AG04450 (cell line): Measurements from ENCODE around the gene ST8SIA2. TPM values are rescaled to one million over a fixed set of nuclear protein-coding genes. Genes with fewer than 3 reads are reported as not detected.

Experiments
- CTCF ChIA-PET: fragments of 300-600, 350-600 bp; formaldehyde crosslinking; extraction: SDS; loops from one replicate; lab custom pipeline; 2022; ENCODE audit warnings: antibody characterized with exemption, inconsistent platforms; lab: Charles Lee
- POLR2A ChIA-PET: fragments of 350-600 bp; formaldehyde crosslinking; extraction: SDS; loops from one replicate; lab custom pipeline; 2021; ENCODE audit warnings: antibody characterized with exemption, inconsistent platforms; lab: Yijun Ruan, JAX
- DNase-seq: peaks from one replicate; pipeline ENCODE4 v3.0.0-alpha.2; 2011; ENCODE audit warnings: low read depth, low spot score
- H3K27ac ChIP-seq: one replicate; pipeline ENCODE4 v1.5.1; 2012; ENCODE audit warnings: low read depth, low read length, control low read depth
- H3K27me3 ChIP-seq: one replicate; pipeline ENCODE4 v1.6.0; 2012; ENCODE audit warnings: low read length; ENCODE audit not compliant: control insufficient read depth, insufficient read depth
- H3K4me3 ChIP-seq: 2 replicates; pipeline ENCODE4 v1.5.1; 2011; ENCODE audit warnings: mild to moderate bottlenecking, low read depth, low read length, control low read depth
- H3K9me3 ChIP-seq: 2 replicates; pipeline ENCODE4 v1.5.1; 2012; ENCODE audit warnings: low read length; ENCODE audit not compliant: control insufficient read depth, insufficient read depth
- polyA plus RNA-seq: library from polyadenylated mRNA; depleted of rRNA; stranded (reverse); fragments of >200 nt; gene quantifications from 2 replicates; pipeline ENCODE4 v1.2.3, GENCODE V29; 2011
- TF ChIP-seq, protein P1 (sequence below): IDR thresholded peaks from 2 replicates; pipeline ENCODE4 v1.5.1; 2011; ENCODE audit warnings: low read depth, low read length, control low read depth, inconsistent platforms

ST8SIA2 gene
- polyA plus RNA-seq, 1 experiment, result 0.21 TPM

DNA sequence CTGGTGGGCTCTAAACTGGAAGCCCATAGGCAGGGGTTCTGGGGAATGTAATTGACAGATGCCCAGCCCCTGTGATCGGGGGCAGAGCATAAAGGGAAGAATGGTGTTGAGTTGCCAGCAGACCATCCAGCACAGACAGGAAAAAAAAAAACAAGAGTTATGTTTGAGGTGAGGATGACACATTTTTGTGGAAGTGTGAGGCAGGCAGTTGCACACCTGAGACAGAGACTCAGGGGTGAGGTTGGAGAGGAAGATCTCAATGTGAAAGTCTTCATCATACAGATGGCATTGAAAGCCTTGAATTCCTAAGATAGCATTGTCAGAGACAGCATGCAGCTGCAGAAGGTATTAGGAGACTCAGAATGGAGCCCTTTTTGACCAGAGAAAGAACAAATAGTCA lies 18.6 kb upstream of the ST8SIA2 start:
- H3K27me3 ChIP-seq, result no peaks in the 10 kb centered on the region
- ChIA-PET CTCF (no interaction called here), POLR2A (no interaction called here)
- DNase-seq, result no peak
- TF ChIP-seq, protein P1, sequence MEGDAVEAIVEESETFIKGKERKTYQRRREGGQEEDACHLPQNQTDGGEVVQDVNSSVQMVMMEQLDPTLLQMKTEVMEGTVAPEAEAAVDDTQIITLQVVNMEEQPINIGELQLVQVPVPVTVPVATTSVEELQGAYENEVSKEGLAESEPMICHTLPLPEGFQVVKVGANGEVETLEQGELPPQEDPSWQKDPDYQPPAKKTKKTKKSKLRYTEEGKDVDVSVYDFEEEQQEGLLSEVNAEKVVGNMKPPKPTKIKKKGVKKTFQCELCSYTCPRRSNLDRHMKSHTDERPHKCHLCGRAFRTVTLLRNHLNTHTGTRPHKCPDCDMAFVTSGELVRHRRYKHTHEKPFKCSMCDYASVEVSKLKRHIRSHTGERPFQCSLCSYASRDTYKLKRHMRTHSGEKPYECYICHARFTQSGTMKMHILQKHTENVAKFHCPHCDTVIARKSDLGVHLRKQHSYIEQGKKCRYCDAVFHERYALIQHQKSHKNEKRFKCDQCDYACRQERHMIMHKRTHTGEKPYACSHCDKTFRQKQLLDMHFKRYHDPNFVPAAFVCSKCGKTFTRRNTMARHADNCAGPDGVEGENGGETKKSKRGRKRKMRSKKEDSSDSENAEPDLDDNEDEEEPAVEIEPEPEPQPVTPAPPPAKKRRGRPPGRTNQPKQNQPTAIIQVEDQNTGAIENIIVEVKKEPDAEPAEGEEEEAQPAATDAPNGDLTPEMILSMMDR, result no peak
- H3K27ac ChIP-seq, result no peak overlapping the region
- no peak overlapping the region for H3K4me3 ChIP-seq
- no peaks in the 10 kb centered on the region for H3K9me3 ChIP-seq

DNA sequence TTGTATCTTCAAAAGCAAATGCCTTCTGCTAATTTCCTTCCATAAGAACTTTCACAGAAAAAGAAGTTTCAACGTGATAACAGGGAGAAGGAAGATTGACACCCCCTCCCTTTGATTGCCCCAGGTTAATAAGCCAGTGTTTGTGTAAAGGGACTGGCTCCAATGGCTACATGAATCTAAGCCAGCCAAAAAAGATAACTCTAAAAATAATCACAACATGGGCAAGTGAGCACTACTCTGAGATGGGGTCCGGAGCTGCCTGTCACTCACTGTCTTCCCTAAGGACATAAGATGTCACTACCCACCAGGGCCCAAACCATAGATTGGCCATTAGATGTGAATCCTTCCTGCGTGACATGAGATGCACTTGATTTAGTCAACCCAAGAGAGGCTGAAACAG lies 17.6 kb upstream of the ST8SIA2 start:
- no peak for DNase-seq
- CTCF ChIA-PET, result no interaction called here
- TF ChIP-seq, protein P1, result no peak
- H3K4me3 ChIP-seq, result no peak overlapping the region
- H3K27me3 ChIP-seq, result no peaks in the 10 kb centered on the region
- POLR2A ChIA-PET, result interaction anchor here (0.6 kb wide), 1 partner anchor 9 kb away, joined by 3 read pairs; no protein-coding TSS in a partner anchor
- H3K9me3 ChIP-seq, result no peaks in the 10 kb centered on the region
- no peak overlapping the region for H3K27ac ChIP-seq

DNA sequence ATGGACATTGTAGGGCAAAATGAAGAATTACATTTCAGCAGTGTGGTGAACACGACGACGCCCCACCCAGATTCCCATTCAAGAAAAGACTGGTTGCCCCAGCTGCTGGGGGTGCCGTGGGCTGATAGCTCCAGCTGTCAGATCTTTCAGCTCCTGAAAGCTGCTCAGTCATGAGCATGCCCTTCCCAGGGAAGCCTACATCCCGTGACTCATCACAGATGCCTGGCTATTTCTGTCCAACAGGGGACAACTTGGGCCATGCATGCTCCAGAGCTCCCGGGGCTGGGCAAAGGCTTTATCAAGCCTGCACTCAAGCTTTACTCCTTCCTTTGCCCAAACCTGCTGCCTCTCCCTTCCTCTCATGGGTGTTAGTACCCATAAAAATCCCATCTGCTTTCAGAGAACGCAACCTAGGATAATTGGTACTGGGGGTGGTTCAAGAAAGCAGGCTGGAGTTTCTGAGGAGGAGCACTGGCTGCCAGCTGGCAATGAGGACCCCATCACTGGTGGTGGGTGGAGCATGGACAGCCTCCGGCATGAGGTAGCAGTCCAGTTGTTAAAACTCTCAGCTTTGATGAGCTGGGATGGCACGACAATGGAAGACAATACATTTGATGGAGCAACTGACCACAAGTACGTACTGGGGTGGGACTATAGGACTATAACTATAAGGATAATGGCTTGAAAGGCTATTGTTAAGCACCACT lies 16.4 kb upstream of the ST8SIA2 start:
- Histone ChIP-seq H3K4me3 (no peak overlapping the region), H3K27ac (no peak overlapping the region), H3K9me3 (no peaks in the 10 kb centered on the region), H3K27me3 (no peaks in the 10 kb centered on the region)
- no peak for DNase-seq
- ChIA-PET POLR2A (no interaction called here), CTCF (interaction anchor here (1.0 kb wide), 1 partner anchor 13 kb away, joined by 4 read pairs; no protein-coding TSS in a partner anchor)
- TF ChIP-seq, protein P1, result no peak

DNA sequence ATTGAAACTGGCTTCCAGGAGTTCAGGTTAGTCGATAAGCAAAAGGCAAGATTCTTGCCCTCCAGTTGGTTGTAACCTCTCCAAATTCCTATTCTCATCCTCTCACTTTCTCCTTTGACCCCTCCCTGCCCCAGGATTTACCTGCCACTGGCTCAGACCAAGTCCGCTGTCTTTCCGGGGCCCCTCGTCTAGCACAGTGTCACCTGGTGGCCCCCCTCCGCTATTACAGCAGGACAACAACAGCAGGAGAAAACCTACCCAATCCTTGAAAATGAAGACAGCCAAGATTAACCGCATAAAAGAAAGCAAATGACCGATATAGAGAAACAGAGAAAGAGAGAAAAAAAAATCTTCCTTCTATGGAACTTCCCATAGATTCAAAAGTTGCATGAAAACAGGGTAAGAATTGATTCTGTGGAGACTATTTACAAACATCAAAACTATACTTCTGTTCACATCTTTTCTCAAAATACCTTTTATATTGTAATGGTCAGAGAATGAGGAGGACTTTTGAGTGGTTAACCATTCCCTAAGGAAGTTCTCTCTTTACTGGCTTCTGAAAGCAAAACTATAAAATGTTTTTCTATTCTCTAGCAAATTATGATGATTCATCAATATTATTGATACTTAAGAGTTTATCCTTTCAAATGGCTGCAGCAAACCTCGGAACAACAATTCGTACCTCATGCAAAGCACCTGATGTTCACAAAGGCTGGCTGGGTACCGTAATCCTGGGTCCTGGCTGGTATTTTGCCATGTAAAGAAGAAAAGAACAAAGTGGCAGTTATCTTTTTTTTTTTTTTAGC lies 10.0 kb upstream of the ST8SIA2 start:
- ChIA-PET POLR2A (no interaction called here), CTCF (no interaction called here)
- DNase-seq, result no peak
- Histone ChIP-seq H3K9me3 (no peaks in the 10 kb centered on the region), H3K27me3 (no peaks in the 10 kb centered on the region), H3K4me3 (no peak overlapping the region), H3K27ac (no peak overlapping the region)
- TF ChIP-seq, protein P1, result peak; percentile 53

DNA sequence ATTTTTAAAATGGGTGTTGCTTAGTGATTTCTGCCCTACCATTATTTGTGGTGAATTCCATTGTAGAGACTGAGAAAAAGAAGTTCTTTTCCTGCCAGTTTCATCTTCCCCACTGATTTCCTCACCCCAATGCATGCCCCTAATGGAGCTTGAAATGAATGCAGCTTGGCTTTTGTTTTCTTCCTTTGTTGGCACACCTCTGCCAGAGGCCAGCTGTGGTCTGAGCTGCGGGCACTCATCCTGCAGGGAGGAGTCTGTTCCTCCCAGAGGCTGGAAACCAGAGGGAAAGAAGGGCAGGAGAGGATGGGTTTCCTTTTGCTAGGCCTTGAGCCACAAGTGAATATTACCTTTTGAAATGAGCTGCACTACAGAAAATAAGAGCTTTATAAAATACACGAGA lies 9.3 kb upstream of the ST8SIA2 start:
- H3K4me3 ChIP-seq, result no peak overlapping the region
- POLR2A ChIA-PET, result no interaction called here
- no peak for DNase-seq
- CTCF ChIA-PET, result interaction anchor here (1.6 kb wide), 1 partner anchor 286 kb away, joined by 3 read pairs; no protein-coding TSS in a partner anchor
- no peak overlapping the region for H3K27ac ChIP-seq
- no peaks in the 10 kb centered on the region for H3K9me3 ChIP-seq
- H3K27me3 ChIP-seq, result no peaks in the 10 kb centered on the region
- TF ChIP-seq, protein P1, result no peak
